Esophagus (tissue), 2 donors: ENCODE data around the gene TBPL1. TPM values are rescaled to one million over a fixed set of nuclear protein-coding genes. Genes with fewer than 3 reads are reported as not detected.

ENCODE experiments used
- H3K27ac ChIP-seq, 2 donors: one replicate each; pipeline ENCODE4 v1.5.1; 2013; ENCODE audit warnings: low read depth in 2 of 2, mild to moderate bottlenecking in 2 of 2, inconsistent platforms in 1 of 2, low read length in 1 of 2, moderate library complexity in 1 of 2
- H3K27me3 ChIP-seq, 2 donors: one replicate each; pipeline ENCODE4 v1.6.1; 2013; ENCODE audit warnings: low read length in 2 of 2, control low read depth in 1 of 2, mild to moderate bottlenecking in 1 of 2; ENCODE audit not compliant: insufficient read depth in 2 of 2, control insufficient read depth in 1 of 2
- H3K36me3 ChIP-seq, 2 donors: one replicate each; pipeline ENCODE4 v1.6.1; 2013; ENCODE audit warnings: low read length in 1 of 2; ENCODE audit not compliant: control insufficient read depth in 2 of 2, insufficient read depth in 2 of 2
- H3K4me1 ChIP-seq, 2 donors: one replicate each; pipeline ENCODE4 v1.6.1; 2013; ENCODE audit warnings: low read length in 1 of 2; ENCODE audit not compliant: control insufficient read depth in 2 of 2, insufficient read depth in 2 of 2
- H3K4me3 ChIP-seq, 2 donors: one replicate each; pipeline ENCODE4 v1.5.1; 2013; ENCODE audit warnings: low read length in 2 of 2, mild to moderate bottlenecking in 2 of 2, low read depth in 1 of 2, moderate library complexity in 1 of 2
- H3K9me3 ChIP-seq, 2 donors: one replicate each; pipeline ENCODE4 v1.6.1; 2013; ENCODE audit warnings: mild to moderate bottlenecking in 2 of 2, low read depth in 1 of 2, low read length in 1 of 2, moderate library complexity in 1 of 2; ENCODE audit not compliant: control insufficient read depth in 2 of 2, insufficient read depth in 1 of 2
- WGBS, 2 donors: extraction: QIAGEN DNeasy Blood & Tissue Kit; methylation state at CpG; one replicate each; pipeline ENCODE4 v1.1.7; 2013; 5-methylcytosine and 5-hydroxymethylcytosine counted together
- polyA plus RNA-seq, 2 donors: library from polyadenylated mRNA; stranded (reverse); fragments of 200-250 nt; gene quantifications; one replicate each; pipeline ENCODE4 v1.2.3, GENCODE V29; 2013
- donor health status: healthy with polysubstance abuse.
- donor health status: Bipolar disorder and iron deficiency.

TBPL1 gene
- 10 to 100 TPM; 13.1 to 16.1 TPM for polyA plus RNA-seq

GRCh38 chr6:133952815-133953633 lies at the start of gene TBPL1:
Gene TBPL1 (plus strand): TSS chr6:133953224. CDS start chr6:133980126, 26,902 bp downstream.
- peak within 1 kb of the TSS; percentile 89 to 94 for H3K27ac ChIP-seq
- H3K4me1 ChIP-seq = no peaks in the 10 kb centered on the region
- H3K27me3 ChIP-seq = no peaks in the 10 kb centered on the region
- H3K36me3 ChIP-seq = no peaks in the 10 kb centered on the region
- H3K9me3 ChIP-seq = no peaks in the 10 kb centered on the region
- peak within 1 kb of the TSS; percentile 89 to 92 for H3K4me3 ChIP-seq
- WGBS, 2 donors = 0% methylated on average over 63 to 64 of the region's 64 CpGs

- 91 to 92% methylated on average over 2 of the region's 2 CpGs for WGBS, 2 donors
These were observed 49.2 kb upstream of the TBPL1 start for GRCh38 chr6:133903855-133904254.

GRCh38 chr6:133906050-133906449 lies 47.0 kb upstream of the TBPL1 start:
- Histone ChIP-seq H3K9me3 (no peaks in the 10 kb centered on the region), H3K36me3 (no peaks in the 10 kb centered on the region), H3K4me1 (no peaks in the 10 kb centered on the region), H3K27ac (no peak overlapping the region), H3K27me3 (no peaks in the 10 kb centered on the region), H3K4me3 (no peak overlapping the region)
- 54 to 64% methylated on average over 1 of the region's 1 CpG for WGBS, 2 donors

More at GRCh38 chr6:133903855-133904254, 49.2 kb upstream of the TBPL1 start:
- no peaks in the 10 kb centered on the region for H3K27me3 ChIP-seq
- H3K4me3 ChIP-seq = no peak overlapping the region
- no peak overlapping the region for H3K27ac ChIP-seq
- no peaks in the 10 kb centered on the region for H3K36me3 ChIP-seq
- no peaks in the 10 kb centered on the region for H3K9me3 ChIP-seq
- H3K4me1 ChIP-seq = no peaks in the 10 kb centered on the region

GRCh38 chr6:133916650-133917151 lies 36.3 kb upstream of the TBPL1 start:
- H3K36me3 ChIP-seq = no peaks in the 10 kb centered on the region
- no peaks in the 10 kb centered on the region for H3K27me3 ChIP-seq
- WGBS, 2 donors = 9 to 11% methylated on average over 8 of the region's 8 CpGs
- H3K27ac ChIP-seq = no peak overlapping the region
- H3K4me3 ChIP-seq = no peak overlapping the region
- no peaks in the 10 kb centered on the region for H3K4me1 ChIP-seq
- no peaks in the 10 kb centered on the region for H3K9me3 ChIP-seq

GRCh38 chr6:133917781-133918180 lies 35.2 kb upstream of the TBPL1 start:
- 81 to 83% methylated on average over 4 of the region's 4 CpGs for WGBS, 2 donors
- H3K27me3 ChIP-seq = no peaks in the 10 kb centered on the region
- H3K4me1 ChIP-seq = no peaks in the 10 kb centered on the region
- no peak overlapping the region for H3K4me3 ChIP-seq
- no peaks in the 10 kb centered on the region for H3K9me3 ChIP-seq
- H3K27ac ChIP-seq = no peak overlapping the region
- H3K36me3 ChIP-seq = no peaks in the 10 kb centered on the region

- H3K4me3 ChIP-seq = no peak overlapping the region
- WGBS, 2 donors = 45 to 52% methylated on average over 2 of the region's 2 CpGs
- H3K9me3 ChIP-seq = no peaks in the 10 kb centered on the region
These were observed 34.7 kb upstream of the TBPL1 start for GRCh38 chr6:133918208-133918930.

GRCh38 chr6:133919362-133919761 lies 33.7 kb upstream of the TBPL1 start:
- H3K4me1 ChIP-seq = no peaks in the 10 kb centered on the region
- H3K27me3 ChIP-seq = no peaks in the 10 kb centered on the region
- H3K4me3 ChIP-seq = no peak overlapping the region
- H3K27ac ChIP-seq = no peak overlapping the region
- H3K9me3 ChIP-seq = no peaks in the 10 kb centered on the region
- H3K36me3 ChIP-seq = no peaks in the 10 kb centered on the region
- WGBS, 2 donors = 77% methylated on average over 5 of the region's 5 CpGs

More at GRCh38 chr6:133918208-133918930, 34.7 kb upstream of the TBPL1 start:
- no peaks in the 10 kb centered on the region for H3K4me1 ChIP-seq
- H3K27ac ChIP-seq = no peak overlapping the region
- H3K27me3 ChIP-seq = no peaks in the 10 kb centered on the region
- no peaks in the 10 kb centered on the region for H3K36me3 ChIP-seq

GRCh38 chr6:133921249-133921859 lies 31.7 kb upstream of the TBPL1 start:
- Histone ChIP-seq H3K4me3 (no peak overlapping the region), H3K27me3 (no peaks in the 10 kb centered on the region), H3K4me1 (no peaks in the 10 kb centered on the region), H3K27ac (no peak overlapping the region), H3K36me3 (no peaks in the 10 kb centered on the region), H3K9me3 (no peaks in the 10 kb centered on the region)
- 25 to 26% methylated on average over 6 of the region's 6 CpGs for WGBS, 2 donors

- no peaks in the 10 kb centered on the region for H3K36me3 ChIP-seq
These were observed 29.0 kb upstream of the TBPL1 start for GRCh38 chr6:133923938-133924593.

More at GRCh38 chr6:133923938-133924593, 29.0 kb upstream of the TBPL1 start:
- H3K4me3 ChIP-seq = no peak overlapping the region
- H3K27ac ChIP-seq = no peak overlapping the region
- no peaks in the 10 kb centered on the region for H3K4me1 ChIP-seq
- 32 to 35% methylated on average over 6 of the region's 6 CpGs for WGBS, 2 donors
- H3K27me3 ChIP-seq = no peaks in the 10 kb centered on the region
- no peaks in the 10 kb centered on the region for H3K9me3 ChIP-seq
